Measurements from ENCODE around the gene FAT1.

DNA sequence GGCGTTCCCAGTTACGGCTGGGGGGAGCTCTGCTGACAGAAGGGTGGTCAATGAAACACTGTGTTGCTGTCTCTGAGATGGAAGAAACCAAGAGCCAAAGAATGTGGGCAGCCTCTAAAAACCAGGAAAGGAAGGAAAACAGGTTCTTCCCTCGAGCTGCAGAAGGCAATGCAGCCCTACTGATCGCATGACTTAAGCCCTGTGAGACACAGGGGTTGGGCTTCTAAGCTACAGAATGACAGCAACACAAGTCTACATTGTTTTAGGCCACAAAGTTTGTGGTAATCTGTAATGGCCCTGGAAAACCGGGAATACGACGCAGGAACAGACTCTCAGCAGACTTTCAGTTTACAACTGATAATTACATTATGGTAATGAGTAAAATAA, 130.1 kb downstream of the FAT1 start:
- TF ChIP-seq, protein P1, sequence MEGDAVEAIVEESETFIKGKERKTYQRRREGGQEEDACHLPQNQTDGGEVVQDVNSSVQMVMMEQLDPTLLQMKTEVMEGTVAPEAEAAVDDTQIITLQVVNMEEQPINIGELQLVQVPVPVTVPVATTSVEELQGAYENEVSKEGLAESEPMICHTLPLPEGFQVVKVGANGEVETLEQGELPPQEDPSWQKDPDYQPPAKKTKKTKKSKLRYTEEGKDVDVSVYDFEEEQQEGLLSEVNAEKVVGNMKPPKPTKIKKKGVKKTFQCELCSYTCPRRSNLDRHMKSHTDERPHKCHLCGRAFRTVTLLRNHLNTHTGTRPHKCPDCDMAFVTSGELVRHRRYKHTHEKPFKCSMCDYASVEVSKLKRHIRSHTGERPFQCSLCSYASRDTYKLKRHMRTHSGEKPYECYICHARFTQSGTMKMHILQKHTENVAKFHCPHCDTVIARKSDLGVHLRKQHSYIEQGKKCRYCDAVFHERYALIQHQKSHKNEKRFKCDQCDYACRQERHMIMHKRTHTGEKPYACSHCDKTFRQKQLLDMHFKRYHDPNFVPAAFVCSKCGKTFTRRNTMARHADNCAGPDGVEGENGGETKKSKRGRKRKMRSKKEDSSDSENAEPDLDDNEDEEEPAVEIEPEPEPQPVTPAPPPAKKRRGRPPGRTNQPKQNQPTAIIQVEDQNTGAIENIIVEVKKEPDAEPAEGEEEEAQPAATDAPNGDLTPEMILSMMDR (conservative IDR thresholded peaks at IDR 0.05 in 1 of 2, IDR thresholded peaks at IDR 0.05 in 1 of 2; ENCODE audit: low read depth in 1 of 2, low read length in 2 of 2) = no peak
- no peak for TF ChIP-seq EZH2 (IDR thresholded peaks at IDR 0.05; ENCODE audit: low read length, missing control alignments)

All from fibroblast of lung (primary cell).